ENCODE measurements around the gene PLIN1.

PLIN1 gene

GRCh38 chr15:89649716-89650115, 29.5 kb downstream of the PLIN1 start:
- no peak for DNase-seq

GRCh38 chr15:89649013-89649625, 30.0 kb downstream of the PLIN1 start:
- no peak for DNase-seq

GRCh38 chr15:89648106-89649012, 30.8 kb downstream of the PLIN1 start:
- no peak for DNase-seq

- DNase-seq, result no peak
Measured at GRCh38 chr15:89647191-89647851, 31.8 kb downstream of the PLIN1 start.

GRCh38 chr15:89646416-89647141, 32.6 kb downstream of the PLIN1 start:
- no peak for DNase-seq

GRCh38 chr15:89645680-89646079, 33.5 kb downstream of the PLIN1 start:
- no peak for DNase-seq

- no peak for DNase-seq
Measured at GRCh38 chr15:89642106-89642505, 37.1 kb downstream of the PLIN1 start.

- no peak for DNase-seq
Measured at GRCh38 chr15:89641053-89641452, 38.1 kb downstream of the PLIN1 start.

GRCh38 chr15:89640245-89640644, 38.9 kb downstream of the PLIN1 start:
- no peak for DNase-seq

GRCh38 chr15:89633585-89633984, 45.6 kb downstream of the PLIN1 start:
- no peak for DNase-seq

GRCh38 chr15:89632563-89633430, 46.4 kb downstream of the PLIN1 start:
- DNase-seq, result no peak

GRCh38 chr15:89631902-89632264, 47.3 kb downstream of the PLIN1 start:
- DNase-seq, result no peak

- DNase-seq, result no peak
Measured at GRCh38 chr15:89630974-89631901, 47.9 kb downstream of the PLIN1 start.

- DNase-seq, result no peak
Measured at GRCh38 chr15:89630260-89630659, 48.9 kb downstream of the PLIN1 start.

- no peak for DNase-seq
Measured at GRCh38 chr15:89629829-89630228, 49.3 kb downstream of the PLIN1 start.

GRCh38 chr15:89628806-89629715, 50.1 kb downstream of the PLIN1 start:
- DNase-seq, result no peak

GRCh38 chr15:89628301-89628700, 50.9 kb downstream of the PLIN1 start:
- DNase-seq, result no peak

- no peak for DNase-seq
Measured at GRCh38 chr15:89627256-89627970, 51.8 kb downstream of the PLIN1 start.

GRCh38 chr15:89625716-89626115, 53.5 kb downstream of the PLIN1 start:
- no peak for DNase-seq

All from SIG-M5 (cell line).